IMR-90 (cell line): ENCODE data around the gene OST4. TPM values are rescaled to one million over a fixed set of nuclear protein-coding genes. Genes with fewer than 3 reads are reported as not detected.

Experiments
- ATAC-seq: fragments of 200-7000 bp; cut with Tn5 transposase; 2 replicates; pipeline ENCODE4 v1.9.1; 2020; ENCODE audit warnings: low read depth, mild to moderate bottlenecking, moderate library complexity
- BruUV-seq: library from RNA; stranded (reverse); fragments of 400-500 nt; replicated peaks from 2 replicates; lab custom pipeline; 2021; lab: Mats Ljungman, UMichigan
- CTCF ChIA-PET: fragments of 300-600 bp; formaldehyde crosslinking; extraction: SDS; loops from one replicate; lab custom pipeline; 2021; ENCODE audit warnings: antibody characterized with exemption; lab: Yijun Ruan, JAX
- POLR2A ChIA-PET: fragments of 300-600 bp; sonication (Branson Sonifier 250); formaldehyde crosslinking; loops from one replicate; lab custom pipeline; 2022; ENCODE audit warnings: antibody characterized with exemption; ENCODE audit not compliant: unreplicated experiment; lab: Charles Lee
- DNase-seq: peaks from one replicate; pipeline ENCODE4 v3.0.0; 2013
- H2AFZ ChIP-seq: replicated peaks from 2 replicates; pipeline ENCODE3; 2013; ENCODE audit warnings: low read length, mild to moderate bottlenecking; ENCODE audit not compliant: poor library complexity
- H2AK5ac ChIP-seq: 2 replicates; pipeline ENCODE4 v1.6.1; 2013; ENCODE audit warnings: low read depth, low read length, inconsistent platforms
- H2AK9ac ChIP-seq: replicated peaks from 2 replicates; pipeline ENCODE3; 2013; ENCODE audit warnings: mild to moderate bottlenecking, low read depth, low read length, moderate library complexity; ENCODE audit not compliant: poor library complexity
- H2BK120ac ChIP-seq: 2 replicates; pipeline ENCODE4 v1.6.1; 2013; ENCODE audit warnings: low read depth, low read length, inconsistent platforms
- H2BK15ac ChIP-seq: 3 replicates; pipeline ENCODE4 v1.6.1; 2013; ENCODE audit warnings: low read depth, low read length, inconsistent platforms
- H2BK20ac ChIP-seq: 2 replicates; pipeline ENCODE4 v1.6.1; 2013; ENCODE audit warnings: low read depth, mild to moderate bottlenecking, inconsistent platforms, low read length, moderate library complexity
- H2BK5ac ChIP-seq: 2 replicates; pipeline ENCODE4 v1.6.1; 2013; ENCODE audit warnings: mild to moderate bottlenecking, low read depth, low read length, inconsistent platforms; ENCODE audit not compliant: poor library complexity, severe bottlenecking
- H3K14ac ChIP-seq: replicated peaks from 2 replicates; pipeline ENCODE4 v1.6.1; 2013; ENCODE audit warnings: low read depth, low read length, inconsistent platforms
- H3K18ac ChIP-seq: 2 replicates; pipeline ENCODE4 v1.6.1; 2013; ENCODE audit warnings: low read depth, low read length, control low read depth
- H3K23ac ChIP-seq: 2 replicates; pipeline ENCODE4 v1.6.1; 2013; ENCODE audit warnings: low read depth, low read length, inconsistent platforms
- H3K27ac ChIP-seq: 2 replicates; pipeline ENCODE4 v1.5.1; 2013; ENCODE audit warnings: mild to moderate bottlenecking, control low read depth, low read length; ENCODE audit not compliant: insufficient read depth
- H3K27me3 ChIP-seq: 2 replicates; pipeline ENCODE4 v1.6.1; 2013; ENCODE audit warnings: low read length; ENCODE audit not compliant: control insufficient read depth, insufficient read depth
- H3K36me3 ChIP-seq: 2 replicates; pipeline ENCODE4 v1.6.1; 2013; ENCODE audit warnings: low read length, mixed read lengths; ENCODE audit not compliant: control insufficient read depth, insufficient read depth
- H3K4ac ChIP-seq: 2 replicates; pipeline ENCODE4 v1.6.1; 2013; ENCODE audit warnings: low read depth, low read length, inconsistent platforms
- H3K4me1 ChIP-seq: 2 replicates; pipeline ENCODE4 v1.6.1; 2013; ENCODE audit warnings: low read length, mixed read lengths; ENCODE audit not compliant: control insufficient read depth, insufficient read depth
- H3K4me2 ChIP-seq: 2 replicates; pipeline ENCODE4 v1.6.1; 2013; ENCODE audit warnings: low read depth, mild to moderate bottlenecking, control low read depth, low read length, moderate library complexity
- H3K4me3 ChIP-seq: 2 replicates; pipeline ENCODE4 v1.5.1; 2013; ENCODE audit warnings: low read depth, mild to moderate bottlenecking, control low read depth, low read length, moderate library complexity; ENCODE audit not compliant: insufficient read depth
- H3K56ac ChIP-seq: 2 replicates; pipeline ENCODE4 v1.6.1; 2013; ENCODE audit warnings: low read length, inconsistent platforms; ENCODE audit not compliant: insufficient read depth; ENCODE audit errors: extremely low read depth
- H3K79me1 ChIP-seq, 2 experiments: 2 replicates each; pipeline ENCODE4 v1.6.1; 2013; ENCODE audit warnings: low read length in 2 of 2, inconsistent platforms in 1 of 2, low read depth in 1 of 2
- H3K9ac ChIP-seq: 2 replicates; pipeline ENCODE4 v1.6.1; 2013; ENCODE audit warnings: low read depth, low read length, control low read depth
- H3K9me1 ChIP-seq: 2 replicates; pipeline ENCODE4 v1.6.1; 2013; ENCODE audit warnings: low read length, inconsistent platforms; ENCODE audit not compliant: insufficient read depth
- H3K9me3 ChIP-seq: 2 replicates; pipeline ENCODE4 v1.6.1; 2013; ENCODE audit warnings: low read length; ENCODE audit not compliant: control insufficient read depth, insufficient read depth
- H4K20me1 ChIP-seq: 2 replicates; pipeline ENCODE4 v1.6.1; 2013; ENCODE audit warnings: low read length, inconsistent platforms; ENCODE audit not compliant: insufficient read depth
- H4K5ac ChIP-seq: 2 replicates; pipeline ENCODE4 v1.6.1; 2013; ENCODE audit warnings: mild to moderate bottlenecking, low read depth, low read length, control low read depth
- H4K8ac ChIP-seq, 2 experiments: 2 replicates each; pipeline ENCODE4 v1.6.1; 2013; ENCODE audit warnings: low read depth in 2 of 2, low read length in 2 of 2, control low read depth in 1 of 2, inconsistent platforms in 1 of 2
- H4K91ac ChIP-seq: 2 replicates; pipeline ENCODE4 v1.6.1; 2013; ENCODE audit warnings: low read depth, low read length, inconsistent platforms; ENCODE audit not compliant: insufficient read depth
- ELK1 ChIP-seq: fragments of 150-350 bp; IDR thresholded peaks from 2 replicates; pipeline ENCODE4 v1.6.1; 2016; ENCODE audit warnings: low read depth, mild to moderate bottlenecking, low read length, moderate library complexity, borderline replicate concordance
- MAFK ChIP-seq: IDR thresholded peaks from 2 replicates; pipeline ENCODE4 v1.6.1; 2012; ENCODE audit warnings: low read depth, low read length, improper control_type of control experiment
- POLR2A ChIP-seq: IDR thresholded peaks from 2 replicates; pipeline ENCODE4 v1.6.1; 2012; ENCODE audit warnings: mild to moderate bottlenecking, low read depth, low read length
- RAD21 ChIP-seq: IDR thresholded peaks from 2 replicates; pipeline ENCODE4 v1.6.1; 2012; ENCODE audit warnings: low read length, improper control_type of control experiment
- USF2 ChIP-seq: fragments of 150-350 bp; IDR thresholded peaks from 2 replicates; pipeline ENCODE4 v1.6.1; 2017; ENCODE audit warnings: mild to moderate bottlenecking, antibody characterized with exemption, low read length, low read depth
- WGBS, 2 experiments: methylation state at CpG; one replicate each; pipeline versions ENCODE4 v1.1.5 to v1.1.7; 2013; ENCODE audit warnings: missing lambda C conversion rate in 2 of 2; ENCODE audit not compliant: insufficient read length in 1 of 2; ENCODE audit errors: extremely low coverage in 2 of 2; 5-methylcytosine and 5-hydroxymethylcytosine counted together
- dilution Hi-C: fragments of 300-500 bp; cut with HindIII; formaldehyde crosslinking; loops from one replicate; pipeline ENCODE4 v1.14.3; 2018; ENCODE audit warnings: low sequenced_read_pairs; ENCODE audit not compliant: unreplicated experiment
- in situ Hi-C: fragments of 300-500 bp; cut with MboI; formaldehyde crosslinking; loops from 3 replicates; pipeline ENCODE4 v1.14.3; 2019; ENCODE audit warnings: low sequenced_read_pairs, inconsistent platforms, mixed read lengths
- intact Hi-C: fragments of 100-400 bp; cut with micrococcal nuclease; formaldehyde crosslinking; loops from 2 replicates; pipeline ENCODE4 v1.10.0; 2022
- polyA plus RNA-seq, 3 experiments: library from polyadenylated mRNA; depleted of rRNA; stranded (reverse); fragments of >200 nt; gene quantifications; 2 replicates each; pipeline ENCODE4 v1.2.3, GENCODE V29; 2012; ENCODE audit warnings: low replicate concordance in 1 of 3
- total RNA-seq: library from RNA; depleted of rRNA; stranded (reverse); fragments of >200 nt; gene quantifications from 2 replicates; pipeline ENCODE4 v1.2.3, GENCODE V29; 2012

Gene OST4
- total and polyA plus RNA-seq, 2 of the 4 experiments (the other 2 are of a cell fraction), result 386 to 806 TPM

GRCh38 chr2:27099334-27099955 is 28.0 kb upstream of the OST4 start:
- dilution Hi-C loops, result no loop called here
- intact Hi-C loops, result loop anchor here (2.0 kb wide), 2 partner anchors 117 to 181 kb away; partner anchors contain the start of gene CAD
- POLR2A ChIA-PET, result no interaction called here

More at GRCh38 chr2:27099334-27099955, 28.0 kb upstream of the OST4 start:
- no peak overlapping the region for H3K18ac ChIP-seq
- no peak overlapping the region for H3K4ac ChIP-seq
- no peak overlapping the region for H3K14ac ChIP-seq
- H3K27ac ChIP-seq, result no peak overlapping the region
- 0 out of 2 replicates have a peak, but pooled peaks cover 3% of the 10 kb centered on the region for H3K4me1 ChIP-seq
- H4K91ac ChIP-seq, result no peak overlapping the region
- no peaks in the 10 kb centered on the region for H4K20me1 ChIP-seq
- H3K23ac ChIP-seq, result no peak overlapping the region
- no peak overlapping the region for H3K56ac ChIP-seq
- no peak overlapping the region for H2BK20ac ChIP-seq
- no peak overlapping the region for H2AK5ac ChIP-seq
- H3K9me1 ChIP-seq, result peaks cover 7% of the 10 kb centered on the region; the same call in 1 of the 2 replicates
- H2BK120ac ChIP-seq, result no peak overlapping the region
- H3K36me3 ChIP-seq, result no peaks in the 10 kb centered on the region
- no peak for DNase-seq
- peaks cover 25% of the 10 kb centered on the region for H3K27me3 ChIP-seq
- CTCF ChIA-PET, result interaction anchor here (0.8 to 2.2 kb wide), 3 partner anchors 92 to 204 kb away, joined by 3 to 7 read pairs (median 4); no protein-coding TSS in a partner anchor
- H2AFZ ChIP-seq, result no peak overlapping the region
- no peak overlapping the region for H3K4me3 ChIP-seq
- BruUV-seq, result no TSS peak
- H3K4me2 ChIP-seq, result no peak overlapping the region
- H3K9ac ChIP-seq, result no peak overlapping the region
- no peaks in the 10 kb centered on the region for H3K79me1 ChIP-seq
- no peak overlapping the region for H2AK9ac ChIP-seq
- H4K8ac ChIP-seq, result no peak overlapping the region
- WGBS, 2 experiments, result no CpG with 5 or more reads among the region's 19 CpGs
- no peak overlapping the region for H4K5ac ChIP-seq
- H3K9me3 ChIP-seq, result no peaks in the 10 kb centered on the region
- no peak for TF ChIP-seq USF2
- no peak for TF ChIP-seq ELK1
- no peak for TF ChIP-seq RAD21
- TF ChIP-seq POLR2A, result no peak
- no peak for TF ChIP-seq MAFK
- no peak overlapping the region for H2BK15ac ChIP-seq
- no peak overlapping the region for H2BK5ac ChIP-seq
- in situ Hi-C loops, result loop anchor here (5.0 kb wide), 1 partner anchor 183 kb away; the partner anchor contains the start of gene TRIM54
- no peak for ATAC-seq
